ENCODE data around the gene SLC1A2. TPM values are rescaled to one million over a fixed set of nuclear protein-coding genes. Genes with fewer than 3 reads are reported as not detected.

The SLC1A2 gene
- total RNA-seq, 4 donors from 2014 or later, result 0.65 to 1.3 (median 0.68) TPM; not detected in 1

- no peak for TF ChIP-seq CTCF (IDR thresholded peaks at IDR 0.05; ENCODE audit: low read depth)
These were observed 131.9 kb downstream of the SLC1A2 start for GRCh38 chr11:35287344-35287890.

GRCh38 chr11:35286126-35286525, 133.2 kb downstream of the SLC1A2 start:
- TF ChIP-seq CTCF (IDR thresholded peaks at IDR 0.05; ENCODE audit: low read depth), result no peak

- no peak for TF ChIP-seq CTCF (IDR thresholded peaks at IDR 0.05; ENCODE audit: low read depth)
These were observed 133.9 kb downstream of the SLC1A2 start for GRCh38 chr11:35285471-35285870.

GRCh38 chr11:35282221-35282882, 137.0 kb downstream of the SLC1A2 start:
- TF ChIP-seq CTCF (IDR thresholded peaks at IDR 0.05; ENCODE audit: low read depth), result no peak

GRCh38 chr11:35281169-35281688, 138.1 kb downstream of the SLC1A2 start:
- TF ChIP-seq CTCF (IDR thresholded peaks at IDR 0.05; ENCODE audit: low read depth), result no peak

GRCh38 chr11:35280727-35281126, 138.6 kb downstream of the SLC1A2 start:
- no peak for TF ChIP-seq CTCF (IDR thresholded peaks at IDR 0.05; ENCODE audit: low read depth)

GRCh38 chr11:35277827-35278226, 141.5 kb downstream of the SLC1A2 start:
- TF ChIP-seq CTCF (IDR thresholded peaks at IDR 0.05; ENCODE audit: low read depth), result no peak
